CD4-positive, alpha-beta T cell treated with Interleukin-6 at 100 ng/mL for 8 hours (primary cell): ENCODE data around the gene CBLN2.

Experiments
- DNase-seq: peaks from one replicate; pipeline ENCODE4 v3.0.0-alpha.2; 2020; ENCODE audit warnings: mixed read lengths, low spot score

Gene CBLN2

DNA sequence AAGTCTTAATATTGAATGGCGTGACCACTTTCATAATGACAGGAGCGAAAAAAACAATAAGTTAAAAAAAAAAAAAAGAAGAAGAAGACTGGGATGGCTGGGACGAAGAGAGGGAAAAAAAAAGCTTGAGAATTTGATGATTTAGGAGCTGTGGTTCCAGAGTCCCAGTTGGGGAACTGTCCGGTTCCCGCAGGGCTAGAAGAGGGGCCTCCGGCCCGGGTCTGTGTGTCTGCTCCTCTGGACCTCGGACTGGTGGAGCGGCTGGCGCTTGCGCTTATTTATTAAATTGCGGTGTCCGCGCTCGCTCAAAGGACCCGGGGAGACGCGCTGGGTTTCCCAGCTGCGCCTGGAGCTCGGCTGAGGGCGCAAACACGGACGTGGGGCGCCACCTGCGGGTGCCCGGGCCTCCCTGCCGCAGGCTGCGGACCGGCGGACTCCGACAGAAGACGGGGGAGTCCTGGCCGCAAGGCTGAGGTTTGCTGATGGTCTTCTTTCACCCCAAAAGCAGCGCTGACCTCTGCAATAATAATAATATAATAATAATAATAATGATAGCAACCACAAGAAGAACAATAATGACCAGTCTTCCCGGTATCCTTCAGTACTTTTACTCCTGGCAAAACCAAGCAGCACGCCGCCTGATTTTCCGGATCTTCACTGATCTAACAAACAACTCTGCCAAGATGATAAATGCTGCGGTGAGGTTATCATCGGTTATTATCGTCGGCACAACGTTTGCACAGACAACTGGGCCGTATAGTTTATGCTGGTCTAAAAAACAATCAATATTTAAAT, at the start of gene CBLN2:
Gene CBLN2, minus strand, starts transcription at position 251 of the 795 bp plus-strand sequence. CDS start 2,182 bp downstream, outside the sequence.
- no peak for DNase-seq

- DNase-seq, result no peak
These were observed 44.2 kb upstream of the CBLN2 start for GRCh38 chr18:72588360-72588759.

- DNase-seq, result no peak
These were observed 40.6 kb upstream of the CBLN2 start for GRCh38 chr18:72584787-72585186.

GRCh38 chr18:72581976-72582375, 37.8 kb upstream of the CBLN2 start:
- no peak for DNase-seq

- DNase-seq, result no peak
These were observed 28.8 kb upstream of the CBLN2 start for GRCh38 chr18:72572896-72573295.

- no peak for DNase-seq
These were observed 22.1 kb upstream of the CBLN2 start for GRCh38 chr18:72566290-72566689.

- DNase-seq, result no peak
These were observed 11.8 kb upstream of the CBLN2 start for GRCh38 chr18:72555968-72556367.

DNA sequence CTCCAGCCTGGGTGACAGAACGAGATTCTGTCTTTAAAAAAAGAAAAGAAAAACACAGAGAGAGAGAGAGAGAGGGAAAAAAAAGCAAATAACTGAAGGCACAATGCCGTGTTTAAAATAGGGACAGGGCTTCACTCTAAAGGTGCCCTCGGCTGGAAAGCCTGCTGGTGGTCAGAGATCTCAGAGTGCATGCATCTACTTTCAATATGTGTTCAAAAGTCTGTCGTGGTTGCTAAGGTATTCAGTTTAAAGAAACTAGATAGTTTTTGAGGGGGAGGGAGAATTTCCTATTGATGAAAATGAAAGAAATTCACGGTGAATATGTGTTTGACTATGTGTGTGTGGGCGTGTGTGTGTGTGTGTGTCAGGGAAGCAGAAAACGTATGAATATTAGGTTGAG, 11.0 kb upstream of the CBLN2 start:
- no peak for DNase-seq

DNA sequence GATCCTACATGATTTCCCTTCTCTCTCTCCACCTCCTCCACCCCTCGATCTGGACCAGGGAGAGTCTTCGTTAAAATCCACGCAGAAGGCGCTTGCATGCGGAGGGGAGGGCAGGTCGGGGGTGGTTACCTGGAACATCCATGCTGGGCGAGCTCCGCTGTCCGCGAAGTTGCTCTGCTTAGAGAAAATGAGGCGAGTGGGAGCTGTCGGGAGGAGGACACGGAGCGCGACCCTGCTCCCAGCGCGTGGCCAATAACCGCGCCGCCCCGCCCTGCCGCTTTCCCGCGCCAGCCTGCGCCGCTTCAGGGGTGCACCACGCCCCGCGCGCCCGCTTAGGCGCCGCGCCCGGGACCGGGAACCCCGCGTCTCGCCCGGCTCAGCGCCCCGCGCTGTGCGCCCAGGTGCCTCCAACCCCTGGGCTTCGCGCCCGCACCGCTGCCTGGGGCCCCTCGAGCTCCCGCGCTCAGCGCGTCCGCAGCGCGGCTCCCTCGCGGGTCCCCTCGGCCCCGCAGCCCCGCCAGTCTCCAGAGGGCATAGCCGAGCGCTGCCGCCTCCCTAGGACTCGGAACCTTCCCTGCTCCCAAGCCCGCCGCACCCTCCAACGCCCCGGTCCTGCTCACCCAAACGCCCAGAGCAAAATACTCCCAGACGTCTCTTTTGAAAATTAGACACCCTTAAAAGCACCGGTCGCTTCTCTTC, 636 bp downstream of the CBLN2 start:
- no peak for DNase-seq

DNA sequence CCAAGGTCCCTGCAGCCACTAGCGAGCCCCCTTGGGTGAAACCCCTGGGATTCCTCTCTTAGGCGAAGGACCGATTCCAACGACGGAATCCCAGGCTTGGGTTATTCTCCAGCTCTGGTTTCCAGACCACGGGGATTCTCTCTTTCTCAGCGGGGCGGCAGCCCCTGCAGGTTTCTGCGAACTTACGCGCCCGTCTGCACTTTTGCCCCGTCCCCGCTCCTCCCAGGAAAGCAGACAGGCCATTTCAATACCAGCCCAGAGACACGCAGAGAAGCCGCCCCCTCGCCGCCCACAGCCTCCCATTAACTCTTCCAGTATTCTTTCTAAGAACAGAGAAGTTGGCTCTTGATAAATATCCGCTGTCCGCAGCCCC, 1.2 kb downstream of the CBLN2 start:
- DNase-seq, result no peak

GRCh38 chr18:72542342-72542741, 1.8 kb downstream of the CBLN2 start:
- DNase-seq, result no peak

GRCh38 chr18:72541871-72542332, 2.2 kb downstream of the CBLN2 start:
- no peak for DNase-seq

DNA sequence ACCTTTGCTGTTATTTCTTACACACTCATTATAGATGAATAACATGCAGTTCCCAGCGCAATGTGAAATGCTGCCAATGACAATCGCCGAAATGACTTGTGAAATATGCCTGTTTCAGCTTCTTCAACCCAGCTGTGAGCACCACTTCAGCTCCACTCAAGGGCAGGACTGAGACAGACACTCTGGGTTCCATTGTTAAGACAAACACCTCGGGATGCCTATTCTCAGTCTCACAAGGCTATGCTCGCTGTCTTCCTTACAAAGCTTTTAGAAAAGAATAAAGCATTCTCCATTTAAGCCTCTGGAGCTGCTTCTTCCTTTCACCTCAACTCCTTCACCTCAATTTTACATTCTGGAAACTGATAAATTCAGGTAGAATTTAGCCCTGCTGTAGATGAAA, 4.2 kb downstream of the CBLN2 start:
- no peak for DNase-seq

DNA sequence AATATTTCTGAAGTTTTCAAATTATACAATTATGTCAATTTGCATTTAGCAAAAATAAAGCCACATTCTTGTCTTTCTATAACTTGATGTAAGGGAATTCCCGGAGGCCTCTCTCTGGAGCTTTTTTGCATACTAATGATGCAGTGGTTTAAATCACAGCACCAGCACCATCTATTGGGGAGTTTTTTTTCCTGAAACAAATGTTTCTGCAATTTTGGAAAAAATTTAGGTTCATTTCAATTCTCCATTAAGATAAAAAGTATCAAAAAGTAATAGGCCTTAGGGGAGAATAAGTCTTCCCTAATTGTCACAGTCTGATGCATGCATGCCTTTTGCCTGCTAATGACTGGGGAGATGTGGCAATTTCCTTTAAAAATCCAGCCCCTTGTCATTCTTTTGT, 13.5 kb downstream of the CBLN2 start:
- no peak for DNase-seq

GRCh38 chr18:72504866-72505265, 39.3 kb downstream of the CBLN2 start:
- no peak for DNase-seq

- no peak for DNase-seq
These were observed 41.3 kb downstream of the CBLN2 start for GRCh38 chr18:72502671-72503431.

- DNase-seq, result no peak
These were observed 51.6 kb downstream of the CBLN2 start for GRCh38 chr18:72492497-72492896.
